Measurements from ENCODE around the gene MED29. TPM values are rescaled to one million over a fixed set of nuclear protein-coding genes. Genes with fewer than 3 reads are reported as not detected.

MED29 gene
- total RNA-seq, 2 experiments from 2014 or later, result 45.0 to 46.1 TPM

GRCh38 chr19:39415111-39416046, 24.2 kb downstream of the MED29 start:
- Histone ChIP-seq H3K4me1 (ENCODE audit: insufficient read depth, low read length) (peaks cover 47% of the 10 kb centered on the region), H3K9me3 (ENCODE audit: control insufficient read depth in 1 of 2, insufficient read depth in 1 of 2, low read length in 2 of 2) (no peaks in the 10 kb centered on the region), H3K27ac (ENCODE audit: low read depth in 1 of 2, low read length in 2 of 2) (no peak overlapping the region), H3K4me3 (ENCODE audit: low read length) (no peak overlapping the region), H3K36me3 (ENCODE audit: insufficient read depth, low read length) (peaks cover 15% of the 10 kb centered on the region), H3K27me3 (ENCODE audit: control insufficient read depth in 1 of 2, insufficient read depth in 2 of 2, low read length in 2 of 2) (no peaks in the 10 kb centered on the region)
- peak overlapping the region; percentile 62 for H3K4me3 Mint-ChIP-seq
- peaks cover 5% of the 10 kb centered on the region for H3K27me3 Mint-ChIP-seq
- peaks cover 32% of the 10 kb centered on the region for H3K4me1 Mint-ChIP-seq (ENCODE audit: low read depth)
- peaks cover 55% of the 10 kb centered on the region for H3K36me3 Mint-ChIP-seq (ENCODE audit: low read depth)
- ChIA-PET POLR2A (interaction anchor here (1.1 to 2.9 kb wide), 6 partner anchors 8 to 24 kb away, joined by 3 to 16 read pairs (median 8); partner anchors contain the start of genes MED29, PAF1 and RPS16), CTCF (no interaction called here)
- no peaks in the 10 kb centered on the region for H3K9me3 Mint-ChIP-seq
- H3K27ac Mint-ChIP-seq, result peak overlapping the region; percentile 98
- peak in 1 of 14 experiments; percentile 56 for DNase-seq
- no peak for TF ChIP-seq CTCF (IDR thresholded peaks at IDR 0.05)
- intact Hi-C loops (cut with DNase I, micrococcal nuclease), result loop anchor here in 1 of 2 experiments (10.0 kb wide), 1 partner anchor 291 kb away; the partner anchor contains the start of gene PAK4
- no peak for ATAC-seq (ENCODE audit: poor library complexity)

GRCh38 chr19:39416152-39417120, 25.3 kb downstream of the MED29 start:
- CTCF ChIA-PET, result interaction anchor here (0.7 kb wide), 1 partner anchor 19 kb away, joined by 3 read pairs; the partner anchor contains the start of gene RPS16

More at GRCh38 chr19:39416152-39417120, 25.3 kb downstream of the MED29 start:
- H3K27me3 ChIP-seq (ENCODE audit: control insufficient read depth in 1 of 2, insufficient read depth in 2 of 2, low read length in 2 of 2), result no peaks in the 10 kb centered on the region
- no peak overlapping the region for H3K4me3 ChIP-seq (ENCODE audit: low read length)
- Mint-ChIP-seq H3K27me3 (peaks cover 5% of the 10 kb centered on the region), H3K36me3 (ENCODE audit: low read depth) (peaks cover 47% of the 10 kb centered on the region), H3K9me3 (no peaks in the 10 kb centered on the region), H3K4me1 (ENCODE audit: low read depth) (peaks cover 21% of the 10 kb centered on the region), H3K27ac (peak overlapping the region; percentile 98), H3K4me3 (no peak overlapping the region)
- ATAC-seq (ENCODE audit: poor library complexity) (no peak), DNase-seq (peak in 2 of 14 experiments; percentile 23 to 62)
- intact Hi-C loops (cut with DNase I, micrococcal nuclease), result loop anchor here in 1 of 2 experiments (10.0 kb wide), 1 partner anchor 292 kb away; the partner anchor contains the start of gene PAK4
- peaks cover 37% of the 10 kb centered on the region for H3K4me1 ChIP-seq (ENCODE audit: insufficient read depth, low read length)
- no peak overlapping the region for H3K27ac ChIP-seq (ENCODE audit: low read depth in 1 of 2, low read length in 2 of 2)
- peaks cover 11% of the 10 kb centered on the region for H3K36me3 ChIP-seq (ENCODE audit: insufficient read depth, low read length)
- POLR2A ChIA-PET, result interaction anchor here (1.1 to 2.9 kb wide), 4 partner anchors 9 to 25 kb away, joined by 3 to 14 read pairs (median 8); partner anchors contain the start of genes MED29, PAF1 and RPS16
- H3K9me3 ChIP-seq (ENCODE audit: control insufficient read depth in 1 of 2, insufficient read depth in 1 of 2, low read length in 2 of 2), result no peaks in the 10 kb centered on the region
- no peak for TF ChIP-seq CTCF (IDR thresholded peaks at IDR 0.05)

Data from CD4-positive, alpha-beta T cell (primary cell).